HepG2 (cell line): ENCODE measurements around the gene ZKSCAN2. TPM values are rescaled to one million over a fixed set of nuclear protein-coding genes. Genes with fewer than 3 reads are reported as not detected.

Source experiments
- AHDC1 ChIP-seq: sonication (generic); formaldehyde crosslinking; IDR thresholded peaks from 2 replicates; pipeline ENCODE4 v1.5.1; 2020; ENCODE audit warnings: mild to moderate bottlenecking, missing genetic modification reagents, borderline replicate concordance
- ARHGAP35 ChIP-seq: sonication (generic); formaldehyde crosslinking; IDR thresholded peaks from 2 replicates; pipeline ENCODE4 v1.9.0; 2022; ENCODE audit warnings: mild to moderate bottlenecking, inconsistent platforms, moderate library complexity, missing genetic modification reagents, borderline replicate concordance
- ARNTL ChIP-seq: sonication (generic); formaldehyde crosslinking; IDR thresholded peaks from 2 replicates; pipeline ENCODE4 v1.4.0; 2020; ENCODE audit warnings: mild to moderate bottlenecking, missing genetic modification reagents
- CREB1 ChIP-seq, 2 experiments: fragments of 450-650 bp in 1 of 2; IDR thresholded peaks; 2 replicates each; pipeline ENCODE4 v1.6.1; 2016 to 2017; ENCODE audit warnings: control low read depth in 1 of 2, mild to moderate bottlenecking in 1 of 2, missing compliant biosample characterization in 1 of 2, missing genetic modification characterization in 1 of 2
- EHMT2 ChIP-seq: fragments of 200-600 bp; sonication (generic); IDR thresholded peaks from 2 replicates; pipeline ENCODE4 v1.7.0; 2017; ENCODE audit warnings: antibody characterized with exemption, low read depth, low read length, borderline replicate concordance
- FOXC1 ChIP-seq: sonication (generic); formaldehyde crosslinking; IDR thresholded peaks from 2 replicates; pipeline ENCODE4 v1.8.0; 2022; ENCODE audit warnings: mild to moderate bottlenecking, missing genetic modification reagents, borderline replicate concordance
- GMEB2 ChIP-seq: IDR thresholded peaks from 2 replicates; pipeline ENCODE4 v1.6.1; 2016; ENCODE audit warnings: missing biosample characterization, missing genetic modification reagents, low read depth
- NFYB ChIP-seq: sonication (generic); formaldehyde crosslinking; IDR thresholded peaks from 2 replicates; pipeline ENCODE4 v1.4.0; 2020; ENCODE audit warnings: missing genetic modification reagents
- NFYC ChIP-seq: IDR thresholded peaks from 2 replicates; pipeline ENCODE4 v1.6.1; 2016; ENCODE audit warnings: missing genetic modification reagents, missing compliant biosample characterization
- NR2F1 ChIP-seq, 2 experiments: fragments of 450-650 bp in 1 of 2; formaldehyde crosslinking in 1 of 2; IDR thresholded peaks; 2 replicates each; pipeline versions ENCODE4 v1.5.0 to v1.6.1; 2016 to 2020; ENCODE audit warnings: mild to moderate bottlenecking in 1 of 2, missing compliant biosample characterization in 1 of 2, missing genetic modification reagents in 1 of 2, moderate library complexity in 1 of 2
- PBX2 ChIP-seq: IDR thresholded peaks from 2 replicates; pipeline ENCODE4 v1.6.1; 2016; ENCODE audit warnings: control low read depth
- PHF21A ChIP-seq: sonication (generic); formaldehyde crosslinking; IDR thresholded peaks from 2 replicates; pipeline ENCODE4 v1.5.0; 2020; ENCODE audit warnings: mild to moderate bottlenecking, missing genetic modification reagents
- PRMT3 ChIP-seq: sonication (generic); formaldehyde crosslinking; IDR thresholded peaks from 2 replicates; pipeline ENCODE4 v1.8.1; 2022; ENCODE audit warnings: low read depth, mild to moderate bottlenecking, moderate library complexity, missing genetic modification reagents, borderline replicate concordance
- SSRP1 ChIP-seq: IDR thresholded peaks from 2 replicates; pipeline ENCODE4 v1.6.1; 2016; ENCODE audit warnings: control low read depth
- THAP11 ChIP-seq: IDR thresholded peaks from 2 replicates; pipeline ENCODE4 v1.6.1; 2016; ENCODE audit warnings: missing biosample characterization, missing genetic modification reagents
- ZFP37 ChIP-seq: sonication (generic); formaldehyde crosslinking; IDR thresholded peaks from 2 replicates; pipeline ENCODE4 v1.4.0; 2020; ENCODE audit warnings: missing genetic modification reagents, borderline replicate concordance
- ZNF337 ChIP-seq: sonication (generic); formaldehyde crosslinking; IDR thresholded peaks from 2 replicates; pipeline ENCODE4 v1.5.1; 2020; ENCODE audit warnings: missing genetic modification reagents, low read depth, mild to moderate bottlenecking, borderline replicate concordance
- ZNF431 ChIP-seq: sonication (generic); formaldehyde crosslinking; IDR thresholded peaks from 2 replicates; pipeline ENCODE4 v1.9.0; 2022; ENCODE audit warnings: missing genetic modification reagents, low read depth, mild to moderate bottlenecking, borderline replicate concordance
- ZNF564 ChIP-seq: sonication (generic); formaldehyde crosslinking; IDR thresholded peaks from 2 replicates; pipeline ENCODE4 v1.8.1; 2023; ENCODE audit warnings: mild to moderate bottlenecking, missing genetic modification reagents
- ZNF614 ChIP-seq: IDR thresholded peaks from 2 replicates; pipeline ENCODE4 v1.6.1; 2018; ENCODE audit warnings: missing biosample characterization, missing genetic modification reagents, inconsistent platforms, borderline replicate concordance
- ZSCAN20 ChIP-seq: sonication (generic); formaldehyde crosslinking; IDR thresholded peaks from 2 replicates; pipeline ENCODE4 v1.4.0; 2020; ENCODE audit warnings: missing genetic modification reagents, mild to moderate bottlenecking, borderline replicate concordance
- polyA plus RNA-seq, 8 experiments: library from polyadenylated mRNA; depleted of rRNA in 3 of 8; stranded (reverse) in 7 of 8; unstranded in 1 of 8; fragments of >200 nt; fragmentation: Illumina TruSeq in 4 of 8; extraction: Trizol in 4 of 8; gene quantifications; 2 replicates each; pipeline versions ENCODE4 v1.2.1 to v1.2.3, GENCODE V29; 2011 to 2016; ENCODE audit warnings: low read depth in 4 of 8, missing spikeins in 1 of 8, mixed read lengths in 1 of 8; ENCODE audit not compliant: insufficient read depth in 1 of 8
- total RNA-seq, 5 experiments: library from RNA; depleted of rRNA; stranded (reverse); fragments of >200 nt; fragmentation: Illumina TruSeq; extraction: Trizol; gene quantifications; 2 replicates each; pipeline ENCODE4 v1.2.3, GENCODE V29; 2016; ENCODE audit warnings: low read depth in 1 of 5

ZKSCAN2 gene
- total and polyA plus RNA-seq, 2 of the 13 experiments (the other 11 are each of a cell fraction or from before 2014, with no cell fraction given), result 4.2 to 11.1 TPM

- TF ChIP-seq ZNF614 (CRISPR knock-in tag), result peak; percentile 13; the same call in 1 of the 2 replicates
- no peak for TF ChIP-seq PRMT3 (CRISPR knock-in tag)
- 0 out of 4 replicates have a peak, but pooled peaks of 1 of the 2 experiments have one; percentile 6 for TF ChIP-seq NR2F1 (CRISPR knock-in tag; IDR thresholded peaks at IDR 0.05)
- peak; percentile 51; the same call in 1 of the 2 replicates for TF ChIP-seq PHF21A (CRISPR knock-in tag)
- peak; percentile 12; the same call in 1 of the 2 replicates for TF ChIP-seq ZNF564
- TF ChIP-seq ARHGAP35 (CRISPR knock-in tag), result no peak; the same call in 1 of the 2 replicates
- TF ChIP-seq GMEB2 (CRISPR knock-in tag), result no peak
- TF ChIP-seq NFYB (CRISPR knock-in tag), result no peak
- TF ChIP-seq ARNTL (CRISPR knock-in tag), result no peak
- TF ChIP-seq ZNF337 (CRISPR knock-in tag), result no peak
- 0 out of 2 replicates have a peak, but pooled peaks have one; percentile 20 for TF ChIP-seq ZNF431 (CRISPR knock-in tag)
- TF ChIP-seq NFYC (CRISPR knock-in tag), result no peak
- no peak for TF ChIP-seq SSRP1 (CRISPR knock-in tag)
- 0 out of 2 replicates have a peak, but pooled peaks have one; percentile 18 for TF ChIP-seq ZSCAN20
- peak; percentile 4; the same call in 1 of the 2 replicates for TF ChIP-seq FOXC1 (CRISPR knock-in tag)
- no peak for TF ChIP-seq EHMT2
- TF ChIP-seq THAP11 (CRISPR knock-in tag), result no peak
- no peak for TF ChIP-seq ZFP37
- TF ChIP-seq CREB1 (IDR thresholded peaks at IDR 0.05), result no peak
- no peak for TF ChIP-seq CREB1 (CRISPR knock-in tag; IDR thresholded peaks at IDR 0.05)
- 0 out of 2 replicates have a peak, but pooled peaks have one; percentile 37 for TF ChIP-seq AHDC1 (CRISPR knock-in tag)
- TF ChIP-seq PBX2 (CRISPR knock-in tag), result no peak
Measured at GRCh38 chr16:25256695-25257469, 763 bp downstream of the ZKSCAN2 start (continued).
